Measurements from ENCODE around the gene TIMP2. TPM values are rescaled to one million over a fixed set of nuclear protein-coding genes. Genes with fewer than 3 reads are reported as not detected.
A peak's percentile ranks its signal among the peaks of the same experiment; 100 is the strongest.
"Not testable (repeated sequence)": the region's sequence is repeated elsewhere in the genome, so short reads cannot be mapped to it uniquely, and the experiment has no call there.

TIMP2 gene
- total RNA-seq, 1 experiment from 2014 or later = 13.9 TPM

DNA sequence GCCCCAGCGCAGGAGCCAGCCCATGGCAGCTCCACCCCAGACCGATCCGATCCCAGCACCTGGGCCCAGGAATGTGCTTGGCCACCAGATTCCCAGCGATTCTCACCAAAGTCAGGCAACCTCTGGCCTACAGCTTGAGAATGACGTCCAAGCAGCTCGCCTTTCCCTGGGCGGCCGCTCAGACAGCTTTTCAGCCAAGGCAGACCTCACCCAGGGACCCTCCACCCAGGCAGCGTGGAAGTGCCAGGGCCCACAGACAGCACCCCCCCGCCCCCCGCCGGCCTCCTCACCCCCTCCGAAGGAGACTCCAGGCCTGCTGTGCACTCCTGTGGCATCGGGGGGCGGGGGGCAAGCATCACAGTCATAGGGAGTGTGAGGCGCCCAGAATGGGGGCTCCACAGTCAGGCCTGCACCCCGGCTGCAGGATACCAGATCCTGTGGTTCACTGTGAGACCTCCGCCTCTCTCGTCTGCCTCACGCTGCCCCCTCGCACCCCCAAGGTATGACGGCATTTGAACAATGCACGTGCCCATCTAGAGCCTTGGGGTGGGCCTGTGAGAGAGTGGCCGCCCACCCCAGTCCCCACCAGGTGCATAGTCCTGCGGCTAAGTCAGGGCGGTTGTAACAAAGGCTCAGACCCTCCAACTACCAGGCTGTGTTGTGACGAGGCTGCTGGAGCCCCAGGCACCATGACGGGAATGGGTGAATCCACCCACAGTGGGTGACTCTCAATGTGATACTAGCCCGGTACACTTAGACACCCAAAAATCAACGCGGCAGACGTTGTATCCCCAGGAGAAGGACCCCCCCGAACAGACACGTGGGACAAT, 28.1 kb downstream of the TIMP2 start:
- no peak for DNase-seq
- Histone ChIP-seq H3K4me3 (ENCODE audit: insufficient read depth, low read depth, low read length) (no peak overlapping the region), H3K27me3 (ENCODE audit: control insufficient read depth, insufficient read depth, low read length) (no peaks in the 10 kb centered on the region), H3K36me3 (replicated peaks; ENCODE audit: control insufficient read depth, insufficient read depth, low read length) (no peaks in the 10 kb centered on the region; the same call in none of the 2 replicates)

DNA sequence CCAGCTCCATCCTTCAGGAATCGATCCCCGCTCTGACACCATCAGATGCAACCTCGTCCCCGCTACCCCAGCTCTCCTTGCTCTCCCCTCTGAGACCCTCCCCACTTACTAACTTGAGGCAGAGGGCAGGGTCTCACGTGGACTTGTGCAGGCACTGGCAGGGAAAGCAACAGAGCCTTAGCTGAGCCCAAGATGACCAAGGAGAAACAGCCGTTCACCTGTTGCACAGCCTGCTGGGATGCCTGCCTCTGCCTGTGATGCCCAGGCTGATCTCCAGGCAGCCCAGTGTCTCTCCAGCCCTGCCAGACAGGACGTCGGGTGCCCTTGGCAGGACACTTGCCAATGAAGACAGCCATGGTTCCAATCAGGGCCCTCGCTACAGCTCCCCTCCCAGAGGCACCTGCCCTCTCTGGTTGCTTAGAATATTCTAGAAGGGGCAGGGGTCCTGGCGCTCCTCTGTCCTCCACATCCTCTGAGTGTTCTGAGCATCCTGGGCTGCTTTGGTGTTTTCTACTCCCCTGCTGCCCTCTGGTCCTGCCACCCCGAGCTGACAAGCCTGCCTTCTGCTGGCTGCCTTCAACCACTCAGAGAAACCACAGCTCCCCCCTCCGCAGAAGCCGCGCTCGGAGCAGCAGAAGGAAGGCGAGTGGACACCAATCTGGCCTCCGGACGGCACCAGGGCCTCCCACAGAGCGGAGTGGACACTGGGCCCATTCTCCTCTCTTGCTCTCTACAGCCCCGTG, 28.9 kb downstream of the TIMP2 start:
- H3K36me3 ChIP-seq (replicated peaks; ENCODE audit: control insufficient read depth, insufficient read depth, low read length) = no peaks in the 10 kb centered on the region; the same call in none of the 2 replicates

DNA sequence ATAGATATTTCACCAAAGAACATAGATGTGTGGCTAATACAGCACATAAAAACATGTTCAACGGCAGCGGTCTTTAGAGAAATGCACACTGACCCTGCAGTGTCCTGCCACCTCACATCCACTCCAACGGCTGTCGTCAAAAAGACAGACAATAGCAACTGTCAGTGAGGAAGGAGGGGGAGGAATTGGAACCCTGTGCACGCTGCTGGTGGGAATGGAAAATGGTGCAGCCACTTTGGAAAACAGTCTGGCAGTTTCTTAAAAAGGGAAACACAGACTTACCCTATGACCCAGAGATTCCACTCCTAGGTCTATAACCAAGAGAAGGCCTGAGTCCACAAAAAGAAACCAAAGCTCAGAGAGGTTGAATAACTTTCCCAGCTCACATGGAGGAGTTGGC, 29.9 kb downstream of the TIMP2 start:
- Histone ChIP-seq H3K36me3 (replicated peaks; ENCODE audit: control insufficient read depth, insufficient read depth, low read length) (no peaks in the 10 kb centered on the region; the same call in none of the 2 replicates), H3K27me3 (ENCODE audit: control insufficient read depth, insufficient read depth, low read length) (no peaks in the 10 kb centered on the region), H3K4me3 (ENCODE audit: insufficient read depth, low read depth, low read length) (no peak overlapping the region)
- DNase-seq = no peak

More for the DNA sequence above, 28.9 kb downstream of the TIMP2 start:
- no peak for DNase-seq
- H3K27me3 ChIP-seq (ENCODE audit: control insufficient read depth, insufficient read depth, low read length) = no peaks in the 10 kb centered on the region
- no peak overlapping the region for H3K4me3 ChIP-seq (ENCODE audit: insufficient read depth, low read depth, low read length)

DNA sequence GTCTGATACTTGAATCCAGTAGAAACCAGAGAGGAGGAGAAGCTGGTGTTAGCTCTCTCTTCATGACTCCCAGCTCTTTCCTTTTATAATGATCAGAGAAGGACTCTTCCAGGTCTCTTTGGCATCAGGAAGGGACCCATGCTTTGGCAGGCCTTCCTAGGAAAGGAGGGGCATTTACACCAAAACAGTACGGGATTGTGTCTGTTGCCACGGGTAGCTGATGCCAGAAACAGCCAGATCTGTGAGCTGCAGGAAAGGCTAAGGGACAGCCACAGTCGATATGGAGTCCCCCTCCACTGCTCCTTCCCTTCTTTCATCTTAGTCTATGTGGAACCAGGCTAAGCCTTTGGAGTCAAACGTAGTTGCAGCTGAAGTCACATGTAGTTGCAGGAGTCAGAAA, 31.5 kb downstream of the TIMP2 start:
- Histone ChIP-seq H3K4me3 (ENCODE audit: insufficient read depth, low read depth, low read length) (no peak overlapping the region), H3K27me3 (ENCODE audit: control insufficient read depth, insufficient read depth, low read length) (no peaks in the 10 kb centered on the region), H3K36me3 (replicated peaks; ENCODE audit: control insufficient read depth, insufficient read depth, low read length) (no peaks in the 10 kb centered on the region; the same call in none of the 2 replicates)
- no peak for DNase-seq

DNA sequence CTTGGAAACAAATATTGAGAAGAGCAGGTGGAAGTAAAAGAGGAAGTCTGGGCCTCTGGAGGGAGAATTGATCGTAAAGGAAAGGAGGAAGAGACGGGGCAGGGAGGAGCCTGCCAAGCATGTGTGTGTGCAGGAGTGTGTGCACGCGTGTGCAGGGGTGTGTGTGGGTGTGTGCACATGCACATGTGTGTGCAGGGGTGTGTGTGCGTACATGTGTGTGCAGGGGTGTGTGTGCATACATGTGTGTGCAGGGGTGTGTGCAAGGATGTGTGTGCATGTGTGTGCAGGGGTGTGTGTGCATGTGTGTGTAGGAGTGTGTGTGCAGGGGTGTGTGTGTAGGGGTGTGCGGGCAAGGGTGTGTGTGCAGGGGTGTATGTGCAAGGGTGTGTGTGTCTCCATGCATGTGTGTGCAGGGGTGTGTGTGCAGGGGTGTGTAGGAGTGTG, 32.2 kb downstream of the TIMP2 start:
- no peak for DNase-seq
- Histone ChIP-seq H3K27me3 (ENCODE audit: control insufficient read depth, insufficient read depth, low read length) (no peaks in the 10 kb centered on the region), H3K36me3 (replicated peaks; ENCODE audit: control insufficient read depth, insufficient read depth, low read length) (no peaks in the 10 kb centered on the region; the same call in 1 of the 2 replicates), H3K4me3 (ENCODE audit: insufficient read depth, low read depth, low read length) (no peak overlapping the region)

DNA sequence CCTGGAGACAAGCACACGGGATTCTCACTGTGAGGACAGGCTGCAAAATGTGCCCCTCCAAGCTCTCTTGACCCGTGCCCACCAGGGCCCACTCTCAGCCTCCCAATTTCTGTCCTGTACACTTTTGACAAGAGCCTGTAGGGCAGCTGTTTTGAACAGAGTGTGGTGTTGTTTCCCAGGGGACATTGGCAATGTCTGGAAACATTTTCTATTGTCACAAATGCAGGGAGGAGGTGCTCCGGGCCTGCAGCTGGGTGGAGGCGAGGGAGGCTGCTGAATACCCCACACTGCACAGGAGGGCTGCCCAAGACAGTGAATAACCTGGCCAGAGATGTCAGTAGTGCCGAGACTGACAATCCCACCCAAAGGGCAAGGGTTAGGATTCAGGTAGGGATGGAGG, 32.7 kb downstream of the TIMP2 start:
- no peaks in the 10 kb centered on the region for H3K27me3 ChIP-seq (ENCODE audit: control insufficient read depth, insufficient read depth, low read length)
- no peaks in the 10 kb centered on the region; the same call in 1 of the 2 replicates for H3K36me3 ChIP-seq (replicated peaks; ENCODE audit: control insufficient read depth, insufficient read depth, low read length)
- no peak overlapping the region for H3K4me3 ChIP-seq (ENCODE audit: insufficient read depth, low read depth, low read length)
- DNase-seq = no peak

DNA sequence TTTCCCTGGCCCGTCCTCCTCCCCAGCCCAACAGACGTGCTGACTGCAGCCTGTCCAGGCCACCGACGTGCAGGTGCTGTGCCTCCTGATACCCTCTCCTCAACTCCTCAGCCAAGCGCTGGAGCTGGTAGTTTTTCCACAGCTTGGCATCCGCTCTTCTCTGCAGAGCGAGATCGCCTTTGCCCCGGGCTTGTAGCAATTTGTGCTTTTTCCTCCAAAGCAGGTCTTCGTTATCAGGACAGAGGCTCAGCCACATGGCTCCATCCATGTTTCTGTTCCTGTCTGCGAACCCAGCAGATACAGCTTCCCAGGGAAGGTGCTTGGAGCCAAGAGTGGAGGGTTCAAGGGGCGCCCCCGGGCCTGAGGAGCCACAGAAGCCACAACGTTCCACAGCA, 33.1 kb downstream of the TIMP2 start:
- no peak for DNase-seq
- no peak overlapping the region for H3K4me3 ChIP-seq (ENCODE audit: insufficient read depth, low read depth, low read length)
- H3K27me3 ChIP-seq (ENCODE audit: control insufficient read depth, insufficient read depth, low read length) = no peaks in the 10 kb centered on the region
- H3K36me3 ChIP-seq (replicated peaks; ENCODE audit: control insufficient read depth, insufficient read depth, low read length) = no peaks in the 10 kb centered on the region; the same call in 1 of the 2 replicates

DNA sequence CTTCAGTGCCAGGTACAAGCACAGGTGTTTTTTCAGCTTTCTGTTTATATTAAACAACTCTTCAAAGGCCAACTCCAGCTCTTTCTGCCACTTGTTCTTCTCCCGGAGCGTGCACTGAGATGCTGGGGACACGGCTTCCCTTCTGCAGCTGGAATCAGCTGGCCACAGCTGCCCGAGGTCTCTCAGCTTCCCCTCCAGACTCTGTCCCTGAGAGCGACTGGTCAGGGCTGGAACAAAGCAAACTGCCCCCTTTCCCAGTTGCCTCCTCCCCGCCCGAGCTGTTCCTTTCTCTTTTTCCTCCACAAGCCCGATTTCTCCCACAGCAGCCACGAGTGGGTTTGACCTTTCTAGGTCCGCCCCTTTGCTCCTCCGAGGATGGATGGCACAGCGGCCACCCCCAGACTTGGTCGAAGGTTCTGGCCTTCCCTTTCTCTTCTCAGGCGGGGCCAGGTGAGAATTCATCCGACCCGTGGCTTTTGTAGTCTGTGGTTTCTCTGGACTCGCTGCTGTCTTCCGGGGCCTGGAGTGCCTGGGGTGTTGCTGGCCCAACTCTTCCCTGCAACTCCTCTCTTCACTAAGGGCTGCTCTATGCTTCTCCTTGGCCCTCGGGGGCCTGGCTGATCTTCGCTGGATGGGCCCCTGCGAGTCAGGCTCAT, 33.7 kb downstream of the TIMP2 start:
- no peak overlapping the region for H3K4me3 ChIP-seq (ENCODE audit: insufficient read depth, low read depth, low read length)
- DNase-seq = no peak
- H3K36me3 ChIP-seq (replicated peaks; ENCODE audit: control insufficient read depth, insufficient read depth, low read length) = no peaks in the 10 kb centered on the region; the same call in 1 of the 2 replicates
- H3K27me3 ChIP-seq (ENCODE audit: control insufficient read depth, insufficient read depth, low read length) = no peaks in the 10 kb centered on the region

DNA sequence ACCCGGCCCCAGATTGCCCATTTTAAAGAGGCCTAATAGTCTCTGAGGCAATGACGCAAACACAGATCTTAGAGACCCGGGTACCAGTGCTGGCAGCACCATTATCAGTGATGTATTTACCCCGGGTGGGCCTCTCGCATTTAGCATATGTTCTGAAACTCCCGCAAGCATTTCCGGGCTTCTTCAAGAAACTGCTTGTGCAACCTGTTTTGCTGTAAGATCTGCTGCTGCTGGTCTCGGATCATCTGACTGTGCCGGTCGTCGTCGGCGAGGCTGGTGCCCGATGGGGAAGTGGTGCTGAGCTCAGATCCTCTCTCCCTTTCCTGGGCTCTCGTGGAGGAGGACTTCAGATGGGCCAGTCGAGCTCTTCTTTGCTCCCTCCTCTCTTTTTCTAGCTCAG, 34.7 kb downstream of the TIMP2 start:
- Histone ChIP-seq H3K4me3 (ENCODE audit: insufficient read depth, low read depth, low read length) (no peak overlapping the region), H3K27me3 (ENCODE audit: control insufficient read depth, insufficient read depth, low read length) (no peaks in the 10 kb centered on the region), H3K36me3 (replicated peaks; ENCODE audit: control insufficient read depth, insufficient read depth, low read length) (no peaks in the 10 kb centered on the region; the same call in 1 of the 2 replicates)
- no peak for DNase-seq

DNA sequence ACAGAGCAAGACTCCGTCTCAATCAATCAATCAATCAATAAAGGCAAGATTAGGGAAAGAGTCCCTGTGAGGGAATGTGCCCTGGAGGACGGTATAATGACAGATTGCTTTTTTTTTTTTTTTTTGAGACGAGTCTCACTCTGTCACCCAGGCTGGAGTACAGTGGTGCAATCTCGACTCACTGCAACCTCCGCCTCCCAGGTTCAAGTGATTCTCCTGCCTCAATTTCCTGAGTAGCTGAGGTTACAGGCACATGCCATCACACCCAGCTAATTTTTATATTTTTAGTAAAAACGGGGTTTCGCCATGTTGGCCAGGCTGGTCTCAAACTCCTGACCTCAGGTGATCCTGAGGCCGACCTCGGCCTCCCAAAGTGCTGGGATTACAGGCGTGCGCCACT, 35.1 kb downstream of the TIMP2 start:
- not testable (repeated sequence) for DNase-seq; H3K36me3 ChIP-seq (replicated peaks; ENCODE audit: control insufficient read depth, insufficient read depth, low read length); H3K4me3 ChIP-seq (ENCODE audit: insufficient read depth, low read depth, low read length); H3K27me3 ChIP-seq (ENCODE audit: control insufficient read depth, insufficient read depth, low read length)

DNA sequence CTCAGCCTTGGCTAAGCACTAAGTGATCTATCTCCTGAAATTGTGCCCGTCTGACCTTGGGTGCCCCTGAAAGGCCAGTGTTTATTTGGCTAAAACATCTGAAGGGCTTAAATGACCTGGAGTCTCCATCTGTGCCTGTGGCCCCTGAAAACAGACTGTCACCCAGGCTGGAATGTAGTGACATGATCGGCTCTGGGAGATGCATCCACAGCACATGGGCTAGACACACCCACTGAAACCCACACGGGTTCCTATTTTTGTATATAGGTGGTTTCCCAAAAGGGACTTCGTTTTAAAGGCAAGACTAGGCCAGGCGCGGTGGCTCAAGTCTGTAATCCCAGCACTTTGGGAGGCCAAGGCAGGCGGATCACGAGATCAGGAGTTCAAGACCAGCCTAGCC, 35.7 kb downstream of the TIMP2 start:
- H3K27me3 ChIP-seq (ENCODE audit: control insufficient read depth, insufficient read depth, low read length) = no peaks in the 10 kb centered on the region

DNA sequence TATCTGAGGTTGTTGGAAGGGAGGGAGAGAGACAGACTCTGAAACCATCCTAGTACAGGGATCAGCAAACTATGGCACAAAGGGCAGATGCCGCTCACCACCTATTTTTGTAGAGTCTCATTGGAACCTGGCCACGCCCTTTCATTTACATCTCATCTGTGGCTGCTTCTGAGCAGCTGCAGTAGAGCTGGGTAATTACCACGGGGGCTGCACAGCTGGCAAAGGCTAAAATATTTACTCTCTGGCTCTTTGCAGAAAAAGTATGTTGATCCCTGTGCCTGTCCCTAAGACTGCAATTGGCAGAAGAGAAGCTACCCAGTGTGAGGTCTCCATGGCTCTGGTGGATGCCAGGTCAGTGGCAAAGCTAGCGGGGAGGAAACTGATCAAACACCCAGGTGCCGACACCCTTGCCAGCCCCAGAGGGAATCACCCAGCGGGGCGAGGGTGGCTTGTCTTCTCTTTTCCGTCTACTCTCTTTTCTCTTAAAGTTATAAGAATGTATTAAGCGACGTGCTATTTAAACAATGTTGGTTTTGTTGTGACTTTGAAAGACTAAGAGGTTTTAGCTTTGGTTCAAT, 36.2 kb downstream of the TIMP2 start:
- Histone ChIP-seq H3K27me3 (ENCODE audit: control insufficient read depth, insufficient read depth, low read length) (no peaks in the 10 kb centered on the region), H3K36me3 (replicated peaks; ENCODE audit: control insufficient read depth, insufficient read depth, low read length) (no peaks in the 10 kb centered on the region; the same call in 1 of the 2 replicates), H3K4me3 (ENCODE audit: insufficient read depth, low read depth, low read length) (no peak overlapping the region)
- DNase-seq = no peak

More for the DNA sequence above, 35.7 kb downstream of the TIMP2 start:
- H3K36me3 ChIP-seq (replicated peaks; ENCODE audit: control insufficient read depth, insufficient read depth, low read length) = no peaks in the 10 kb centered on the region; the same call in 1 of the 2 replicates
- no peak for DNase-seq
- no peak overlapping the region for H3K4me3 ChIP-seq (ENCODE audit: insufficient read depth, low read depth, low read length)

DNA sequence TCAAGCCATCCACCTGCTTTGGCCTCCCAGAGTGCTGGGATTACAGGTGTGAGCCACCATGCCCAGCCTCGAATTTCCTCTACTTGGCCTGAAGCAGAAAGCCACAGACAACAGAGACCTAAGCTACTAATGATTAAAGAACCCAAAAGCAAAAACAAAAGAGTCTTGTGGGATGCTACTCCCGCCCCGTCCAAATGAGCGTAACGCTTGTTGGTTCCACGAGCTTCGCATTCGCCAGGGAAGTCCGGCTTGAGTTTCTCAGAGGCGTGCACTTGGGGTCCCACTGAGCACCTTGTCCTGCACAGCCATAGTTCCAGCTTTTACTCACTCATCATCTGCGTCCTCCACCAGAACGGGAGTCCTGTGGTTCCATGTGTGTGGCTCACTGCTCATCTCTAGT, 38.2 kb downstream of the TIMP2 start:
- no peak overlapping the region for H3K4me3 ChIP-seq (ENCODE audit: insufficient read depth, low read depth, low read length)
- no peaks in the 10 kb centered on the region for H3K27me3 ChIP-seq (ENCODE audit: control insufficient read depth, insufficient read depth, low read length)
- H3K36me3 ChIP-seq (replicated peaks; ENCODE audit: control insufficient read depth, insufficient read depth, low read length) = no peaks in the 10 kb centered on the region
- DNase-seq = peak; percentile 15

DNA sequence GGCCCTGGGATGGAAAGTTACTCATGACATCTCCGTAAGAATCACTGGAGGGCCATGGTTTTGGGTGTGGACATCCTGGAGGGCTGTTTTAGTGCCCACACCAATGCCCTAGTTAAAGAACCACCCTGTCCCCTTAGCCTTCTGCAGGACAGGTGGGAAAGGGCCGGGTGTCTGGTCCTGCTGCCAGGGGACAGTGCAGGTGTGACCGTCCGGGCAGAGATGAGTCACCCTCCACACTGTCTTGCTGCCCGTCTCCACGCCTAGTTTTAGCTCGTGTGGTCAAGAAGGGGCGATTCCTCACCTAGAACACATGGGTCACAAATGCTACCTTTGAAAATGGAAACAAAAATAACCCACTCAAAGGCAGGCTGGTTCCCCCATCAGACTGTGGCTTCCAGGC, 39.2 kb downstream of the TIMP2 start:
- Histone ChIP-seq H3K4me3 (ENCODE audit: insufficient read depth, low read depth, low read length) (no peak overlapping the region), H3K27me3 (ENCODE audit: control insufficient read depth, insufficient read depth, low read length) (no peaks in the 10 kb centered on the region), H3K36me3 (replicated peaks; ENCODE audit: control insufficient read depth, insufficient read depth, low read length) (no peaks in the 10 kb centered on the region)
- DNase-seq = no peak
